Stimulated activated naive CD8-positive, alpha-beta T cell treated with anti-CD3 and anti-CD28 coated beads, Interleukin-15, amount 100 ng/mL, for 72 hours (primary cell): ENCODE measurements around the gene ZNF555.
"Not testable (repeated sequence)": the region's sequence is repeated elsewhere in the genome, so short reads cannot be mapped to it uniquely, and the experiment has no call there.

Experiments used
- ATAC-seq: fragments of 150-1000 bp; cut with Tn5 transposase; 2 replicates; pipeline ENCODE4 v1.10.0; 2021; ENCODE audit warnings: mild to moderate bottlenecking, moderate library complexity
- DNase-seq, 2 donors: peaks; one replicate each; pipeline ENCODE4 v3.0.0; 2021 to 2022
- H3K27ac Mint-ChIP-seq, 2 donors: one replicate each; pipeline ENCODE4 v1.8.0; 2022; ENCODE audit warnings: mild to moderate bottlenecking in 2 of 2, mixed read lengths in 2 of 2, moderate library complexity in 2 of 2
- H3K27me3 Mint-ChIP-seq: one replicate; pipeline ENCODE4 v1.8.0; 2022; ENCODE audit warnings: mixed read lengths
- H3K4me1 Mint-ChIP-seq: one replicate; pipeline ENCODE4 v1.8.0; 2022; ENCODE audit warnings: mild to moderate bottlenecking, mixed read lengths
- H3K4me3 Mint-ChIP-seq, 2 donors: one replicate each; pipeline ENCODE4 v1.8.0; 2022; ENCODE audit warnings: mild to moderate bottlenecking in 2 of 2, mixed read lengths in 2 of 2, moderate library complexity in 1 of 2
- H3K9me3 Mint-ChIP-seq, 2 donors: one replicate each; pipeline ENCODE4 v1.8.0; 2022; ENCODE audit warnings: mixed read lengths in 2 of 2

Gene ZNF555

GRCh38 chr19:2867025-2867991, 26.0 kb downstream of the ZNF555 start, which contains the start of gene ZNF556:
Gene ZNF556, plus strand, starts transcription at chr19:2867335. Its CDS starts 87 bp downstream, at chr19:2867422.
- H3K4me1 Mint-ChIP-seq: peaks cover 5% of the 10 kb centered on the region
- H3K27me3 Mint-ChIP-seq: peaks cover 15% of the 10 kb centered on the region
- peaks cover 8 to 9% of the 10 kb centered on the region in 2 donors for H3K9me3 Mint-ChIP-seq
- no peak within 1 kb of the TSS for H3K4me3 Mint-ChIP-seq
- DNase-seq (no peak), ATAC-seq (no peak)
- no peak within 1 kb of the TSS for H3K27ac Mint-ChIP-seq

- Mint-ChIP-seq H3K27me3 (peaks cover 15% of the 10 kb centered on the region), H3K4me3 (no peak overlapping the region), H3K9me3 (peaks cover 8 to 9% of the 10 kb centered on the region in 2 donors), H3K4me1 (peaks cover 5% of the 10 kb centered on the region), H3K27ac (no peak overlapping the region)
- DNase-seq (no peak), ATAC-seq (no peak)
Observed at GRCh38 chr19:2869618-2870017, 28.3 kb downstream of the ZNF555 start.

- H3K4me1 Mint-ChIP-seq, ATAC-seq, H3K4me3 Mint-ChIP-seq, H3K9me3 Mint-ChIP-seq, H3K27me3 Mint-ChIP-seq, H3K27ac Mint-ChIP-seq: not testable (repeated sequence)
- peak in 1 of 2 donors; percentile 31 for DNase-seq
Observed at GRCh38 chr19:2872175-2872574, 30.9 kb downstream of the ZNF555 start.

- DNase-seq (no peak), ATAC-seq (no peak)
- peaks cover 0 to 14% of the 10 kb centered on the region in 2 donors for H3K9me3 Mint-ChIP-seq
- no peaks in the 10 kb centered on the region for H3K4me1 Mint-ChIP-seq
- no peak overlapping the region for H3K27ac Mint-ChIP-seq
- H3K4me3 Mint-ChIP-seq: no peak overlapping the region
- H3K27me3 Mint-ChIP-seq: no peaks in the 10 kb centered on the region
Observed at GRCh38 chr19:2877398-2878331, 36.4 kb downstream of the ZNF555 start.

GRCh38 chr19:2883686-2884439, 42.6 kb downstream of the ZNF555 start:
- no peak for ATAC-seq
- Mint-ChIP-seq H3K27ac (no peak overlapping the region), H3K27me3 (no peaks in the 10 kb centered on the region), H3K4me1 (peaks cover 10% of the 10 kb centered on the region), H3K9me3 (peaks cover 0 to 7% of the 10 kb centered on the region in 2 donors), H3K4me3 (no peak overlapping the region)
- no peak for DNase-seq

GRCh38 chr19:2885736-2886135, 44.5 kb downstream of the ZNF555 start:
- DNase-seq: no peak
- no peak overlapping the region for H3K27ac Mint-ChIP-seq
- ATAC-seq: no peak

GRCh38 chr19:2887391-2887914, 46.2 kb downstream of the ZNF555 start:
- Mint-ChIP-seq H3K4me1 (peaks cover 12% of the 10 kb centered on the region), H3K4me3 (no peak overlapping the region)
- DNase-seq: no peak

More at GRCh38 chr19:2885736-2886135, 44.5 kb downstream of the ZNF555 start:
- H3K4me3 Mint-ChIP-seq: no peak overlapping the region
- H3K4me1 Mint-ChIP-seq: peaks cover 12% of the 10 kb centered on the region
- H3K27me3 Mint-ChIP-seq: no peaks in the 10 kb centered on the region
- no peaks in the 10 kb centered on the region for H3K9me3 Mint-ChIP-seq

GRCh38 chr19:2888731-2889224, 47.5 kb downstream of the ZNF555 start:
- Mint-ChIP-seq H3K27ac (no peak overlapping the region), H3K9me3 (no peaks in the 10 kb centered on the region), H3K4me3 (peak overlapping the region; percentile 68 to 69), H3K4me1 (peaks cover 12% of the 10 kb centered on the region), H3K27me3 (no peaks in the 10 kb centered on the region)
- DNase-seq (peak; percentile 48 to 73), ATAC-seq (peak; percentile 85)

More at GRCh38 chr19:2887391-2887914, 46.2 kb downstream of the ZNF555 start:
- Mint-ChIP-seq H3K9me3 (no peaks in the 10 kb centered on the region), H3K27ac (no peak overlapping the region), H3K27me3 (no peaks in the 10 kb centered on the region)
- no peak for ATAC-seq

- not testable (repeated sequence) for ATAC-seq, DNase-seq, H3K27ac Mint-ChIP-seq, H3K4me3 Mint-ChIP-seq, H3K9me3 Mint-ChIP-seq, H3K27me3 Mint-ChIP-seq
- H3K4me1 Mint-ChIP-seq: peaks cover 12% of the 10 kb centered on the region
Observed at GRCh38 chr19:2890531-2890930, 49.3 kb downstream of the ZNF555 start.

GRCh38 chr19:2896694-2897093, 55.4 kb downstream of the ZNF555 start:
- H3K4me3 Mint-ChIP-seq: no peak overlapping the region
- ATAC-seq: no peak
- peaks cover 9 to 24% of the 10 kb centered on the region in 2 donors for H3K9me3 Mint-ChIP-seq
- H3K27me3 Mint-ChIP-seq: no peaks in the 10 kb centered on the region
- no peak for DNase-seq
- H3K4me1 Mint-ChIP-seq: peaks cover 11% of the 10 kb centered on the region
- H3K27ac Mint-ChIP-seq: no peak overlapping the region

- Mint-ChIP-seq H3K9me3 (peaks cover 9 to 20% of the 10 kb centered on the region in 2 donors), H3K4me1 (peaks cover 34% of the 10 kb centered on the region), H3K27ac (peak within 1 kb of the TSS; percentile 97 to 98), H3K27me3 (no peaks in the 10 kb centered on the region), H3K4me3 (peak within 1 kb of the TSS; percentile 98 to 100)
- DNase-seq (peak; percentile 95 to 99), ATAC-seq (peak; percentile 99)
Observed at GRCh38 chr19:2900296-2901252, 59.3 kb downstream of the ZNF555 start, which contains the start of gene ZNF57. Gene ZNF57, plus strand, starts transcription at chr19:2900928. Its CDS starts 118 bp downstream, at chr19:2901046.

- Mint-ChIP-seq H3K27ac (no peak overlapping the region), H3K9me3 (peaks cover 1 to 6% of the 10 kb centered on the region in 2 donors), H3K4me3 (peak overlapping the region in 1 of 2 donors; percentile 16), H3K4me1 (peaks cover 42% of the 10 kb centered on the region), H3K27me3 (no peaks in the 10 kb centered on the region)
- ATAC-seq (no peak), DNase-seq (no peak)
Observed at GRCh38 chr19:2902590-2903218, 61.4 kb downstream of the ZNF555 start.

GRCh38 chr19:2903326-2903725, 62.1 kb downstream of the ZNF555 start:
- H3K9me3 Mint-ChIP-seq, H3K27me3 Mint-ChIP-seq, DNase-seq, ATAC-seq, H3K4me3 Mint-ChIP-seq, H3K27ac Mint-ChIP-seq: not testable (repeated sequence)
- peaks cover 44% of the 10 kb centered on the region for H3K4me1 Mint-ChIP-seq
